GM12801 (cell line): ENCODE measurements around the gene ATG10.

Experiments used
- CTCF ChIP-seq: IDR thresholded peaks from one replicate; pipeline ENCODE4 v1.5.1; 2011; ENCODE audit warnings: control low read depth; ENCODE audit not compliant: insufficient read length; ENCODE audit errors: extremely low read depth

ATG10 gene

GRCh38 chr5:82158755-82159413 is 187.1 kb downstream of the ATG10 start:
- no peak for TF ChIP-seq CTCF

GRCh38 chr5:82160948-82161347 is 189.1 kb downstream of the ATG10 start:
- no peak for TF ChIP-seq CTCF

GRCh38 chr5:82162573-82162972 is 190.8 kb downstream of the ATG10 start:
- no peak for TF ChIP-seq CTCF

- TF ChIP-seq CTCF = no peak
Observed at GRCh38 chr5:82163452-82164175, 191.8 kb downstream of the ATG10 start.

GRCh38 chr5:82164176-82164976 is 192.6 kb downstream of the ATG10 start:
- TF ChIP-seq CTCF = no peak

GRCh38 chr5:82164977-82165713 is 193.3 kb downstream of the ATG10 start:
- no peak for TF ChIP-seq CTCF
